GM21367 (cell line): ENCODE results near the gene TTLL6.
A peak's percentile ranks its signal among the peaks of the same experiment; 100 is the strongest.
"Not testable (repeated sequence)": the region's sequence is repeated elsewhere in the genome, so short reads cannot be mapped to it uniquely, and the experiment has no call there.

Experiments
- ATAC-seq: cut with Tn5 transposase; IDR thresholded peaks from one replicate; pipeline ENCODE4 v1.9.1; 2021; ENCODE audit not compliant: unreplicated experiment

The TTLL6 gene

GRCh38 chr17:48816774-48817590, at the start of gene TTLL6:
TSS of gene TTLL6 (minus strand) at chr17:48817229. CDS start at chr17:48817072, 157 bp downstream.
- peak; percentile 61 for ATAC-seq

GRCh38 chr17:48860456-48860855, 43.4 kb upstream of the TTLL6 start:
- ATAC-seq: no peak

GRCh38 chr17:48860034-48860433, 43.0 kb upstream of the TTLL6 start:
- no peak for ATAC-seq

DNA sequence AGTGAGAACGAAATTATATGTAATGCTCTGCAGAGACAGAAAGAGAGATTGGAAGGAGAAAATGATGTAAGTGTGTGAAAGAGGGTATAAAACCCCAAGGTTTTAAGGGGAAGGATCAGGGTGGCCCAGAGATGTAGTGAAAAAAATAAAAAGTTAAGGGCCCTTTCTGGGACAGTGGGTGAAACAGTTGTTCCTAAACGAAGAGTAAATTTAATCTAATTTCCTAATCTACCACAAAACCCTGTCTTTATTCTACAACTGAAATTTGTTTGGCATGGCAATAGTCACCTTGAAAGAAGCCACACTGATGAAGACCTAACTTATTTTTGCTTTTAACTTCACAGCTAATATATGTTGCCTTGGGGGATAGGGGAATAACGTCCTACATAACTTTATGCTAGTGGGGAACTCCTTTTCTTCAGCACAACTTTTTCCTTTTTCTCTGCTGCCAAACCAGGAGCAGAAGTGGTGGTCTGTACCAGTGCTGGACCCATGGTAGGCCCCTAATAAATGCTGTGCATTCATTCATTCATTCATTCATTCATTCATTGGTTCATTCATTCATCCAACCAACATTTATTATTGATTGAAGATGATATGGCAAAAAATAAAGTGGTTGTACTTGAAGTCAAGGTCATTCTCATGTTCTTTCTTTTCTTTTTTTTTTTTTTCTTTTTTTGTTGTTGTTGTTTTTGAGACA, 39.2 kb upstream of the TTLL6 start:
- no peak for ATAC-seq

GRCh38 chr17:48854774-48855476, 37.9 kb upstream of the TTLL6 start:
- ATAC-seq: no peak

DNA sequence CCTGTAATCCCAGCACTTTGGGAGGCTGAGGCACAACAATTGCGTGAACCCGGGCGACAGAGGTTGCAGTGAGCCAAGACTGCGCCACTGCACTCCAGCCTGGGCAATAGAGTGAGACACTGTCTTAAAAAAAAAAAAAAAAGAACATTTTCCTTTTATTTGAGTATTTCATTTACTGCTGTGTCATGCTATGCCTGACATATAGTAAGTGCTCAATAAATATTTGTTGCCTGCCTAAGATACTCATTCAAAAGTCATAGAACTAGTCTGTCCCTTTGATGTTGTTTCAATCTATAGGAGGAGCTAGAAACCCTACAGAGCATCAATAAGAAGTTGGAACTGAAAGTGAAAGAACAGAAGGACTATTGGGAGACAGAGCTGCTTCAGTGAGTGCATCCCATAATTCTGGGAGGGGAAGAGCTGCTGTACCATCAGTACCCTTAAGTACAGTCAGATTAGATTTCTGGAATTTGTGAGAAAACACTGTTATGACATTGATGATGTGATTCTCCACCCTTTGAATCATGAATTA, 33.8 kb upstream of the TTLL6 start:
- no peak for ATAC-seq

- ATAC-seq: no peak
Measured at GRCh38 chr17:48843187-48843900, 26.3 kb upstream of the TTLL6 start.

DNA sequence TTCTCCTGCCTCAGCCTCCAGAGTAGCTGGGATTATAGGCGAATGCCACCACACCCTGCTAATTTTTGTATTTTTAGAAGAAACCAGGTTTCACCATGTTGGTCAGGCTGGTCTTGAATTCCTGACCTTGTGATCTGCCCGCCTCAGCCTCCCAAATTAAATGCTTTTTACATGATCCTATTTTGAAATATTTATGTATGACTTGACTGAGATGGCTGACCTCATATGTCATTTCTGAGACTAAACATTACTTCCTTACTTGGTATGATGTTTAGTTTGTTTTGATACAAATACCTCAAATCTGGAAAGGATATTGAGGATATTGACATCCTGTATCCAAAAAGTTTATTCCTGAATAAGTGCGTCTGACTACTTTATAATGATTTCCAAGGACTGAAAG, 25.7 kb upstream of the TTLL6 start:
- ATAC-seq: no peak

GRCh38 chr17:48841395-48841831, 24.4 kb upstream of the TTLL6 start:
- peak; percentile 63 for ATAC-seq

DNA sequence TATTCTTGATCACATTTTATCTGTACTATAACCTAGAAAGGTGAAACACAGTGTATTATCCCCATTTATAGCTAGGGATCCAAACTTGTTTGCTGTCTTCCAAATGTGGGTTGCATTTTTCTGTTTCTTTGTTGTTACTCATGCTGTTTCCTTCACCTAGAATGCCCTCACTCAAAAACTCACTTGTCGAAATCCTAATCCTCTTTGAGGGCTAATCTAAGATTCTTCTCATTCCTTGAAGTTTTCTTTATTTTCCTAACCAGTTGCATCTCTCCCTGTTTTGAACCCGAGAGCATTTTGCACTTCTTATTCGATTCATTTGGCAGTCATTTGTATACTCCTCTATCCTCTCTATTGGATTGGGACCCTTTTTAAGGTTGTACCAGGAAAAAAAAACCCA, 23.4 kb upstream of the TTLL6 start:
- no peak for ATAC-seq

- not testable (repeated sequence) for ATAC-seq
Measured at GRCh38 chr17:48837458-48837857, 20.4 kb upstream of the TTLL6 start.

DNA sequence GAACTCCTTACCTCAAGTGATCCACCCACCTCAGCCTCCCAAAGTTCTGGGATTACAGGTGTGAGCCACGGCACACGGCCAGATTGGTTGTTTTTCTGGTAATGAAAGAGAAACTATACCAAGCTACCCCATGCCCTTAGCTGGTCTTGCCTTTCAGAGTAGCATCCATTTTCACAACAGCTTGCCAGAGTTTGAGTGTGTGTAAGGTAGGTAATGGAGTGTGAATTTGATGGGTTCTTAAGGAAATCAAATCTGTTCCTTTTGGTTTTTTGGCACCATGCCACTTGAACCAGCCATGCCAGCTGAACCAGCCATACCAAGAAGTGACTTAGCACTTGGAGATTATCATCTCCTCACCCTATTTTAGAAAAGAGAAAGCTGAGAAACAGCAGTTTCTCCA, 18.9 kb upstream of the TTLL6 start:
- no peak for ATAC-seq

- no peak for ATAC-seq
Measured at GRCh38 chr17:48834973-48835372, 17.9 kb upstream of the TTLL6 start.

DNA sequence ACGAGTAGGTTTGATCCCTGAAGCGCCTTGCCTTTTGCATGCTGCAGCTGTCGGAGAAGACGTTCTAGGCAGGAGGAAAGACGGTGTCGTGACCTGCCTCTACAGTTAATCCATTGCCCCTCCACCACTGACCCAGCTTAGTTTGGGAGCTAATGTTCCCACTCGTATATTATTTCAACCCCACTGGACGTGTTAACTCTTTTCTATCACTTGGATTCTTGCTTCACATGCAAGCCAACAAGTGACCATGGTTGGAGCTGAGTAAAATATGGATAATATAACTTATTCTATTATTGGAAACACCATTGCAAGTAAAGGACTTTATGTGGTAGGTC, 14.5 kb upstream of the TTLL6 start:
- ATAC-seq: no peak

GRCh38 chr17:48830840-48831548, 14.0 kb upstream of the TTLL6 start, which contains the start of gene CALCOCO2:
TSS of gene CALCOCO2 (plus strand) at chr17:48831035. CDS start at chr17:48841708, 10,673 bp downstream.
- ATAC-seq: peak; percentile 67

DNA sequence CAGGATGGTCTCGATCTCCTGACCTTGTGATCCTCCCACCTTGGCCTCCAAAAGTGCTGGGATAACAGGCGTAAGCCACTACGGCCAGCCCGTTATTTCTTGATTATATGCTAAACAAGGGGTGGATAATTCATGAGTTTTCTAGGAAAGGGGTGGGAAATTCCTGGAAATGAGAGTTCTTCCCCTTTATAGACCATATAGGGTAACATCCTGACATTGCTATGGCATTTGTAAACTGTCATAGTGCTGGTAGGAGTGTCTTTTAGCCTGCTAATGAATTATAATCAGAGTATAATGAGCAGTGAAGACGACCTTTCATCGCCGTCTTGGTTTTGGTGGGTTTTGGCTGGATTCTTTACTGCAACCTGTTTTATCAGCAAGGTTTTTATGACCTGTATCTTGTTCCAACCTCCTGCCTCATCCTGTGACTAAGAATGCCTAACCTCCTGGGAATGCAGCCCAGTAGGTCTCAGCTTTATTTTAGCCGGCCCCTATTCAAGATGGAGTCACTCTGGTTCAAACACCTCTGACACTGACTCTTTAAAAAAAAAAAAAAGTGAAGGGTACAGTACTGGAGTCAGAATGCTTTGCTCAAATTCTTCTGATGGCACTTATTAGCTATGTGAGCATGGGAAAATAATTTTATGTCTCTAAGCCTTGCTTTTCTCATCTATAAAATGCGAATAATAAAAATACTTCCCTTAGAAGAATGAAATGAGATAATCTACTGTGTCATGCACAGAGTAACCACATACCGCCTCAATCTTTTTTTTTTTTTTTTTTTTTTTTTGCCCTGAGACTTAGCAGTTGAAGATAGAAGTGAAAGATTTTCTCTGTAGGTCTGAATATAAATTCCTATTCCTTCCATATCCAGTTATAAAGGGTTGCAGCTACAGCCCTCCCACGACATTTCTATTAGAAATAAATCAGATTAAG, 8.7 kb upstream of the TTLL6 start:
- ATAC-seq: no peak

- ATAC-seq: not testable (repeated sequence)
Measured at GRCh38 chr17:48820936-48821335, 3.9 kb upstream of the TTLL6 start.

DNA sequence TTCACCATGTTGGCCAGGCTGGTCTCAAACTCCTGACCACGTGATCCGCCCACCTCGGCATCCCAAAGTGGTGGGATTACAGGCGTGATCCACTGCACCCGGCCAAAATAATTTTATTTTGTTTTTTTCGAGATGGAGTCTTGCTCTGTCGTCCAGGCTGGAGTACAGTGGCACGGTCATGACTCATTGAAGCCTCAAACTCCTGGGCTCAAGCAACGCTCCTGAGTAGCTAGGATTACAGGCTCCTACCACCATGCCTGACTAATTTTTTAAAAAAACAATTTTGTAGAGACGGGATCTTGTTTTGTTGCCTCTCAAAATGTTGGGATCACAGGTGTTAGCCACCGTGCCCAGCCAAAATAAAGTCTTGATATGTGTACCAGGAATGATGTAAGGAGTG, 2.4 kb upstream of the TTLL6 start:
- ATAC-seq: no peak

GRCh38 chr17:48818361-48818841, 1.4 kb upstream of the TTLL6 start:
- no peak for ATAC-seq
